Skeletal muscle tissue (tissue), 4 donors: Measurements from ENCODE around the gene WSCD1. TPM values are rescaled to one million over a fixed set of nuclear protein-coding genes. Genes with fewer than 3 reads are reported as not detected.

Experiments used
- H3K27ac ChIP-seq: one replicate; pipeline ENCODE4 v1.7.0; 2013; ENCODE audit warnings: mild to moderate bottlenecking, low read depth, low read length, inconsistent platforms
- H3K27me3 ChIP-seq, 3 donors: one replicate each; pipeline ENCODE4 v1.7.0; 2013; ENCODE audit warnings: low read length in 3 of 3; ENCODE audit not compliant: control insufficient read depth in 3 of 3, insufficient read depth in 3 of 3
- H3K36me3 ChIP-seq, 3 donors: one replicate each; pipeline ENCODE4 v1.7.0; 2013; ENCODE audit warnings: low read length in 3 of 3; ENCODE audit not compliant: control insufficient read depth in 3 of 3, insufficient read depth in 3 of 3
- H3K4me1 ChIP-seq, 3 donors: one replicate each; pipeline ENCODE4 v1.7.0; 2013; ENCODE audit warnings: low read length in 3 of 3, mild to moderate bottlenecking in 3 of 3; ENCODE audit not compliant: control insufficient read depth in 3 of 3, insufficient read depth in 3 of 3
- H3K4me3 ChIP-seq, 3 donors: one replicate each; pipeline ENCODE4 v1.7.0; 2013; ENCODE audit warnings: low read length in 3 of 3
- H3K9ac ChIP-seq, 3 donors: one replicate each; pipeline ENCODE4 v1.7.0; 2013; ENCODE audit warnings: low read length in 3 of 3, mild to moderate bottlenecking in 3 of 3, moderate library complexity in 2 of 3, low read depth in 1 of 3
- H3K9me3 ChIP-seq, 3 donors: one replicate each; pipeline ENCODE4 v1.7.0; 2013; ENCODE audit warnings: low read length in 3 of 3; ENCODE audit not compliant: control insufficient read depth in 3 of 3
- total RNA-seq: library from RNA; depleted of rRNA; stranded (reverse); fragments of >200 nt; gene quantifications from one replicate; pipeline ENCODE4 v1.2.3, GENCODE V29; 2014
- donor health status: Osteomylitis.

WSCD1 gene
- total RNA-seq, 1 donor from 2014 or later = 33.4 TPM

DNA sequence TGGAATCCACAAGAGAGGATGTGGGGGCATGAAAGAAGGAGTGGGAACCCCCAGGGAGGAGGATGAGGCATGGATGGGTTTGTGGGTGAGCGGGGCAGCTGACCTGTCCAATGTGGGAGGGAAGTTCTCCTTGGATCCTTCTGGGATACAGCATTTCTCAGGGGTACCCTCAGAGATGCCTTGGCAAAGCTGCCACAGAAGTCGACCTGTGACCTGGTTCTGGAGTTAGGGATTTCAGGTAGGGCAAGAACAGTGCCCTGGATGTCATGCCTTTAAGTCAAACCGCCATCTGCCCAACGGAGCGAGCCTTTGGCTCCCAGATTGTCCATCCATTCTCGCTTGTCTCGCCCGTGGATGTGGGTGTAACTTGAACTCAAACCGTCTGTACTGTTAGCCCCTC is 30.0 kb downstream of the WSCD1 start:
- H3K36me3 ChIP-seq = peaks cover 0 to 12% (median 4%) of the 10 kb centered on the region in 3 donors

DNA sequence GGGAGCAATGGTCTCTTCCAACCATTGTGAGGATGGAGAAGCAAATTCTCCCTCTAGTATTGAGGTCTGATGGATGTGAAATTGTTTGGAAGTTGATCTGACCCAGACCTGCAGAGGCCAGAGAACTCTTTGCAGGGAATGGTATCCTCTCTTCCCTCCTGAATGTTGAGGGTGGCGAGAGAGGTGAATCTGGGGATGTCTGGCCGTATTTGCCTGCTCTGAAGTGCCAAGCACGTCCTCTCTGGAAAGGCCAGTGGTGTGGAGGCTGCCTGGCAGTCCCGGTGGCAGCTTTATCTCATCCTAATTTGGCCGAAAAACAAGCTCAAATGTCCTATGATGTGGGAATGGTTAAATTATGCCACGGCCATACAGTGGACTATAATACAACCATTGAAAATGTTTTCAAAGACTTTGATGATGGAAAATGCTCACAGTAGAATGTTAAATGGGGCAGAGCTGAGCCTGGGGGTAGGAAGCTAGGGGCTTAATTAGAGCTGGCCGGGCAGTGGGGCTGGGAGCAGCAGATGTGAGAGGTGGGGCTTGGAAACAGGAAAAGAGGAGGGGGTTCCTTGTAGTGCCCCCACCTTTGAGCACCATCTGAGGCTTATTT is 30.8 kb downstream of the WSCD1 start:
- peaks cover 0 to 7% (median 1%) of the 10 kb centered on the region in 3 donors for H3K36me3 ChIP-seq
- H3K9me3 ChIP-seq = no peaks in the 10 kb centered on the region

More for the DNA sequence above, 30.0 kb downstream of the WSCD1 start:
- no peak overlapping the region for H3K9ac ChIP-seq
- peaks cover 21 to 44% (median 43%) of the 10 kb centered on the region in 3 donors for H3K4me1 ChIP-seq
- H3K27me3 ChIP-seq = peaks cover 0 to 3% (median 0%) of the 10 kb centered on the region in 3 donors
- no peaks in the 10 kb centered on the region for H3K9me3 ChIP-seq
- H3K27ac ChIP-seq = no peak overlapping the region
- H3K4me3 ChIP-seq = no peak overlapping the region

DNA sequence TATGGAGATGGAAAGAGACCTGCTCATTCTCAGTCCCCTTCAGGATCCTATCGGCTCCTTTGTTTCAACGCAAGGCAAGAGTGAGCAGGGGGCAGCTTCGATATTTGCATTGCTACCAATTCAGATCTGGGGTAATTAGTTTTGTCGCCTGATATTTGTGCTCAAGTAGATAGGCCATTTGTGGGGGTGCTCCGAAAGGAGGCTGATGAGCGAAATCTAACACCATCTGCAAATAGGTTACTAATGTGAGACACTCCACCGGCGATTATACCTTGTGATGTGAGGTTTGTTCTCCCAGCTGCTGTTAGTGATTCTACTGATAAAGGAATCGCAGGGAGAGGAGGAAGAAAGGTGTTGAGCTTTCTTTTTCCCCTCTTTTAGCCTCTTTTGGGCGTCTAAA is 31.5 kb downstream of the WSCD1 start:
- Histone ChIP-seq H3K36me3 (peaks cover 0 to 4% (median 0%) of the 10 kb centered on the region in 3 donors), H3K27ac (no peak overlapping the region), H3K9ac (no peak overlapping the region), H3K4me1 (peaks cover 21 to 44% (median 43%) of the 10 kb centered on the region in 3 donors), H3K4me3 (no peak overlapping the region), H3K27me3 (no peaks in the 10 kb centered on the region), H3K9me3 (peaks cover 0 to 3% (median 0%) of the 10 kb centered on the region in 3 donors)

More for the DNA sequence above, 30.8 kb downstream of the WSCD1 start:
- Histone ChIP-seq H3K4me3 (no peak overlapping the region), H3K4me1 (peaks cover 21 to 44% (median 44%) of the 10 kb centered on the region in 3 donors), H3K9ac (no peak overlapping the region), H3K27me3 (no peaks in the 10 kb centered on the region), H3K27ac (no peak overlapping the region)

DNA sequence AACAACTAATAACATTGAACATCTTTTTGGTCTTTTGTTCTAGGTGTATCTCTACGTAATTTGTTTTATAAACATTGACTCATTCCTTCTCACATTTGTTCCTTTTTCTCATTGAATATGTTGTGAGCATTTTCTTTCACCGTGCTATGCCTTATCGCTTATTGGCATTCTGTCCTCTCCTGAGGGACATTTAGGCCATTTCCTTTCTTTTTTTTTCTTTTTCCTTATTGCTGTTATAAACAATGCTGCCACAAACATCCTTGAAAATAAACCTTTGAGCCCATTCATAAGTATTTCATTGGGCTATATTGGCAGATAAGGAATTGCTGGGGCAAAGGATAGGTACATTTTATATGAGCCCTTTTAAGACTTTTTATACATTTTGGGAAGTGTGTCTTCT is 32.4 kb downstream of the WSCD1 start:
- peaks cover 0 to 3% (median 0%) of the 10 kb centered on the region in 3 donors for H3K9me3 ChIP-seq
- peaks cover 17 to 37% (median 34%) of the 10 kb centered on the region in 3 donors for H3K4me1 ChIP-seq
- H3K36me3 ChIP-seq = peaks cover 0 to 2% (median 0%) of the 10 kb centered on the region in 3 donors
- no peak overlapping the region for H3K27ac ChIP-seq
- no peaks in the 10 kb centered on the region for H3K27me3 ChIP-seq
- H3K9ac ChIP-seq = no peak overlapping the region
- H3K4me3 ChIP-seq = no peak overlapping the region

DNA sequence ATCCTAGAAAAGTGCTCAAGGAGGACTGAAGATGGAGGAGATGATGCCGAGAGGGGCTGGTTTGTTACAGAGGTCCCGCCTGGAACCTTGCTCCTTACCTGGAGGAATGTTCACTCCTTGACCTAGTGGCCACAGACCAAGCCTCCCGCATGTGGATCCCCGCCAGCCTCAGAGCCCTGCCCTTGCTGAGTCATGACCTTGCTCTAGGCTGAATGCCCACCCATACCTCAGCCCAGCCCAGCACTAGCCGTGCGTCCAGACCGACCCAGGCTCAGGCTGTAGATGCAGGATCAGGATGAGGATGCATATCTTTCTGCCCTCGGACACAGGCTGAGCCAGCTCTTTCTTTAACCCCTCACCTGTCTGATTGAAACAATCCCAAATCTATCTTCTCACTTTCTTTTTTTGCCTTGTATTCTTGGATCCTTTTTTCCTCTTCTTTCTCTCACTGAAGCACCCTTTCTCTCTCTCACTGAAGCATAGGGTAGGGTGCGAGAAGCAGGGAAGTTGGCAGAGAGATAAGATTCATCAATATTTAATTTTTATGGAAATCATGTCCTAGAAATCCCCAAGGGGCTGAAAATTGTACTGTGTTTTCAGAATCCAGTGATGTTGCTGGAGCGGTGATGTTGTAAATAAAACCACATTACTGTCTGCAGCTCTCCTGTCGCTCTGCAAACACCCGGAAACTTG is 34.9 kb downstream of the WSCD1 start:
- Histone ChIP-seq H3K9me3 (peaks cover 0 to 3% (median 0%) of the 10 kb centered on the region in 3 donors), H3K27me3 (no peaks in the 10 kb centered on the region), H3K9ac (no peak overlapping the region), H3K4me1 (peaks cover 5 to 15% (median 14%) of the 10 kb centered on the region in 3 donors), H3K4me3 (no peak overlapping the region), H3K36me3 (peaks cover 0 to 4% (median 0%) of the 10 kb centered on the region in 3 donors), H3K27ac (no peak overlapping the region)

DNA sequence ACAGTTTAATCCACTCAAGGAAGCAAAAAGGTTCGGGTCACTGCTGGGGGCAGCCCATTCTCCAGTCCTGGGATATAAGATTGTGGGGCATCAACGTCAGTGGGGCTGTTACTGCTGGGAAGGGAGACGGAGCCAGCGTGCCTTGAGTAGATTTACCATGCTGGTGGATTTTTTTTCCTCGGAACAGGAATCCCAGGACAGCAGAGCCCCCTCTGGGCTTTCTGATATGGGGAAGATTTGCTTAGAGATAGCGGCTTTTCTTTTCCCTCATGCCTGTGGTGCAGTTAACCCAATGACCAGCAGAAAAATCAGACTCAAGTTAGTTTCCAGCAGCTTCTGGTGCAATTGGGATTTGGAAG is 35.4 kb downstream of the WSCD1 start:
- no peak overlapping the region for H3K9ac ChIP-seq
- no peaks in the 10 kb centered on the region for H3K27me3 ChIP-seq
- H3K27ac ChIP-seq = no peak overlapping the region
- no peak overlapping the region for H3K4me3 ChIP-seq
- H3K36me3 ChIP-seq = peaks cover 0 to 2% (median 0%) of the 10 kb centered on the region in 3 donors
- H3K4me1 ChIP-seq = peaks cover 5 to 15% (median 14%) of the 10 kb centered on the region in 3 donors
- peaks cover 0 to 3% (median 0%) of the 10 kb centered on the region in 3 donors for H3K9me3 ChIP-seq

DNA sequence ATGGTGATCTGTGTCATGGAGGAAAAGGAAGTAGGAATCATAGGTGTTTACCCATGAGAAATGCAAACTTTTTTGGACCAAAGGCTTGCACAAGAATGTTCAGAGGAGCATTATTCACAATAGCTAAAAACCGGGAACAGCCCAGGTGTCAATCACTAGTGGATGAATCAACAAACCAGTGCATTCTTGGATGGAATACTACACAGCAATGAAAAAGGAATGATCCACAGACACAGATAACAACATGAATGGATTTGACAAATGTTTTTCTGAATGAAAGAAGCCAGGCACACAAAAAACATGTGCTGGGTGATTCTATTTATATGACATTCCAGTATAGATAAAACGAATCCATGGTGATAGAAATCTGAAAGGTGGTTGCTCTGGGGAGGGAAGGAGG is 36.0 kb downstream of the WSCD1 start:
- Histone ChIP-seq H3K9ac (no peak overlapping the region), H3K27me3 (no peaks in the 10 kb centered on the region), H3K4me3 (no peak overlapping the region), H3K36me3 (peaks cover 0 to 4% (median 0%) of the 10 kb centered on the region in 3 donors), H3K9me3 (peaks cover 0 to 3% (median 0%) of the 10 kb centered on the region in 3 donors), H3K27ac (no peak overlapping the region), H3K4me1 (peaks cover 5 to 15% (median 14%) of the 10 kb centered on the region in 3 donors)

DNA sequence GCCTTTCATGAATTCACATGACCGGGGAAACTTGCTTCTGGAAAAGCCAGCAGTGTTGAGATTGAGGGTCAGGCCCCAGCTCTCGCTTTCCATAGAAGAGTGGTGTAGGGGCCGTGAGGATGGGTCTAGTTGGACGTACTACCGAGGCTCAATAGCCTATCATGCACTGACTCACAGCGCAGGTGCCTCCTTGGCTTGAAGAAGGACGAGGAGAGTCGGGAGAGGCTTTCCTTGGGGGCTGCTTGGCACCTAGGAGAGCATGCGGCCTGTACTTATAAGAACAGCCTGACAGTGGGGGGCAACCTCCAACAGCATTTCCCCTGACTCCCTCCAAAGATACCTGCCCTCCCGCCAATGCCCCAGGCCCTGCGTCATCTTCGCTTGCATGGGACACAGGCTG is 37.6 kb downstream of the WSCD1 start:
- no peak overlapping the region for H3K4me3 ChIP-seq
- no peak overlapping the region for H3K27ac ChIP-seq
- H3K4me1 ChIP-seq = peaks cover 3 to 12% (median 10%) of the 10 kb centered on the region in 3 donors
- H3K36me3 ChIP-seq = peaks cover 0 to 5% (median 0%) of the 10 kb centered on the region in 3 donors
- H3K9ac ChIP-seq = no peak overlapping the region
- no peaks in the 10 kb centered on the region for H3K27me3 ChIP-seq
- peaks cover 0 to 3% (median 0%) of the 10 kb centered on the region in 3 donors for H3K9me3 ChIP-seq

DNA sequence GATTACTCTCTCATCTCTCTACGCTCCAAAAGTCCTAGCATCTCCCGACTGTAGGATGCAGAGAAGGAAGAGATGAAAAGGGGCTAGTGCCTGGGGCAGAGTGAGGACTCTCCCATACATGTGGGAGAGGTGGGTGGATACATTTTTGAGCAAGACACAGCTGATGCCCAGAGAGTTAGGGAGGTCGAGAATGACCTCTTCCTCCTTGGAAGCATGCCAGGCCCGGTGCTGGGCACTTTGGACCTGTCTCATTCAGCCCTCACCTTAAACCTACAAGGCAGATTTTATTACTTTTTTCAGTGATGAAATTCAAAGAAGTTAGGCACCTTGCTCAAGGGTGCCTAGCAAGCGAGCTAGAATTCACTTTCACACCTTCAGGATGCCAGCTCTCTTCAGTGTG is 38.2 kb downstream of the WSCD1 start:
- H3K9me3 ChIP-seq = peaks cover 0 to 3% (median 0%) of the 10 kb centered on the region in 3 donors
- H3K4me3 ChIP-seq = no peak overlapping the region
- peaks cover 0 to 5% (median 3%) of the 10 kb centered on the region in 3 donors for H3K36me3 ChIP-seq
- no peak overlapping the region for H3K27ac ChIP-seq
- H3K27me3 ChIP-seq = no peaks in the 10 kb centered on the region
- H3K9ac ChIP-seq = no peak overlapping the region
- peaks cover 0 to 10% (median 9%) of the 10 kb centered on the region in 3 donors for H3K4me1 ChIP-seq

DNA sequence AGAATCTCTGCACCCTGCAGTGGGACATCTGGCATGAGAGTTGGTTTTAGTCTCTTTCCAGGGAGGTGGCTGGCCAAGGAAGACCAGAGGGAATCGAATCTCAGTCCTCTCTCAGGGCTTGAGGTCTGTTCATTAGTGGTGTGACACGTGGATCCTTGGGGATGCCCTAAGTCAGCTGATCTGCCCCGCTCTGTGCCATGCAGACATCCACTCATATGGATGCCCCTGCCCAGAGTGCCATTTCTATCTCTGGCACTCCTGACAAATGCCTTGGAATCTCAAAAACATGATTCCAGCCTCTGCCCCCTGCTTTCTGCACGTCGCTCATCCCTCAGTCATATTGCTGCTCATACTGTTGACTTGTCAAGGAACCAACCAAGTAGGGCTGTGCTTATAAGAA is 38.8 kb downstream of the WSCD1 start:
- Histone ChIP-seq H3K9me3 (peaks cover 0 to 3% (median 0%) of the 10 kb centered on the region in 3 donors), H3K27ac (no peak overlapping the region), H3K36me3 (peaks cover 0 to 5% (median 3%) of the 10 kb centered on the region in 3 donors), H3K9ac (no peak overlapping the region), H3K4me1 (peaks cover 0 to 10% (median 9%) of the 10 kb centered on the region in 3 donors), H3K27me3 (no peaks in the 10 kb centered on the region), H3K4me3 (no peak overlapping the region)
